ENCODE data around the gene ANTXR1.

ANTXR1 gene

DNA sequence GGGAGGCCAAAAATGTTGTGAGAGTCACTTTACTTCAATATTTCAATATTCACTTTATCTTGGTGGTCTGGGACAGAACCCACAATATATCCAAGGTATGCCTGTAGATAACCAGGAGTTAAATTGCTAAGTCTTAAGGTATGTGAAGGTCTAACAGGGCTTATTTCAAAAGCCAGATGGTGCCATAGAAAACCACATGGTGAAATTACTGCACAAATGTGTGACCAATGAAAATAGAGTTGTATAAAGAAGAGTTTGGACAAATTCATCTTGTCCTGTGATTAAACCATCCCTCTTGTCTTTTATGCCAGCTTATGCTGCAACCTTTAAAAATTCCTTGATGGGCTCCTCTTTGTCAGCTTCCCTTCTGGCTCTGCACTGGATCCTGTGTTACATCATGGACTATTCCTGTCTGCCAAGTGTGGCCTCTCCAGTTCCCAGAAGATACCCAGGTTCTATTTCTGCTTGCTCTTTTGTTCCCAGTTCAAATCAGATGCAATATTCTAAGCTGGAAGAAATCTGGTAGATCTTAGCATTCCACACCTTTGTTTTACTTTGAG, 46.8 kb downstream of the ANTXR1 start:
- Histone ChIP-seq H3K79me2 (ENCODE audit: insufficient read depth, low read depth) (no peaks in the 10 kb centered on the region), H2AFZ (ENCODE audit: low read depth) (no peak overlapping the region), H3K27me3 (ENCODE audit: insufficient read depth, low read depth) (no peaks in the 10 kb centered on the region), H3K27ac (no peak overlapping the region), H3K36me3 (ENCODE audit: insufficient read depth) (no peaks in the 10 kb centered on the region), H3K9ac (no peak overlapping the region), H3K4me3 (IDR thresholded peaks at IDR 0.05; ENCODE audit: insufficient read depth, low read depth, low read length) (no peak overlapping the region), H3K4me2 (no peak overlapping the region), H4K20me1 (ENCODE audit: insufficient read depth) (no peaks in the 10 kb centered on the region), H3K4me1 (ENCODE audit: low read depth, poor library complexity, severe bottlenecking) (peaks cover 15% of the 10 kb centered on the region)
- TF ChIP-seq, protein P1, sequence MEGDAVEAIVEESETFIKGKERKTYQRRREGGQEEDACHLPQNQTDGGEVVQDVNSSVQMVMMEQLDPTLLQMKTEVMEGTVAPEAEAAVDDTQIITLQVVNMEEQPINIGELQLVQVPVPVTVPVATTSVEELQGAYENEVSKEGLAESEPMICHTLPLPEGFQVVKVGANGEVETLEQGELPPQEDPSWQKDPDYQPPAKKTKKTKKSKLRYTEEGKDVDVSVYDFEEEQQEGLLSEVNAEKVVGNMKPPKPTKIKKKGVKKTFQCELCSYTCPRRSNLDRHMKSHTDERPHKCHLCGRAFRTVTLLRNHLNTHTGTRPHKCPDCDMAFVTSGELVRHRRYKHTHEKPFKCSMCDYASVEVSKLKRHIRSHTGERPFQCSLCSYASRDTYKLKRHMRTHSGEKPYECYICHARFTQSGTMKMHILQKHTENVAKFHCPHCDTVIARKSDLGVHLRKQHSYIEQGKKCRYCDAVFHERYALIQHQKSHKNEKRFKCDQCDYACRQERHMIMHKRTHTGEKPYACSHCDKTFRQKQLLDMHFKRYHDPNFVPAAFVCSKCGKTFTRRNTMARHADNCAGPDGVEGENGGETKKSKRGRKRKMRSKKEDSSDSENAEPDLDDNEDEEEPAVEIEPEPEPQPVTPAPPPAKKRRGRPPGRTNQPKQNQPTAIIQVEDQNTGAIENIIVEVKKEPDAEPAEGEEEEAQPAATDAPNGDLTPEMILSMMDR (conservative IDR thresholded peaks at IDR 0.05; ENCODE audit: low read depth, low read length) = no peak

DNA sequence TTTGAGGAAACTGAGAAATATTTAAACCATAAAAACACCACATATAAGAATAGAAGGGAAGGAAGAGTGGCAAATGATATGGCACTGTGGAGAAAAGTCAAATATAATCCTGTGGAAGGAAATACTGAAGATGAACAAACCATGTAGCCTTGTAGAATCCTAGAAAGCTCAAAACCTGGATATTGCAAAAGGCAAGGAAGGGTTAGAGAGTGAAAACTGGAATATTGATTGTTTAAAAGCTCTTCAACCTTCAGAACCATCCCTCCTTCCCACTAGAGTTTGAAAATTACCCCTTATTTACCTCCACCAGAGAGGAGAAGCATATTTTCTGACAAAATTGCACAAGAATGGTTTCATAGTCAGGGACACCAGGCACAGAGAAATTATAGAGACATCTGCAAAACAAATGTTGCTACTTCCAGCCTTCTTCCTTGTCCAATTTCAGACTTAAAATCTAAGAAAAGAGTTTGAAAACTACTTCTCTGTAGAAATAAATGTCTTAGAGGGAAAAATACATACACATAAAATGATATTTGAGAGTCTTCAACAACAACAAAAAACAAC, 48.0 kb downstream of the ANTXR1 start:
- H3K4me2 ChIP-seq = no peak overlapping the region
- H3K9ac ChIP-seq = no peak overlapping the region
- no peak overlapping the region for H3K4me3 ChIP-seq (IDR thresholded peaks at IDR 0.05; ENCODE audit: insufficient read depth, low read depth, low read length)
- no peaks in the 10 kb centered on the region for H3K27me3 ChIP-seq (ENCODE audit: insufficient read depth, low read depth)
- no peak overlapping the region for H3K27ac ChIP-seq
- H3K36me3 ChIP-seq (ENCODE audit: insufficient read depth) = no peaks in the 10 kb centered on the region
- H4K20me1 ChIP-seq (ENCODE audit: insufficient read depth) = no peaks in the 10 kb centered on the region
- H2AFZ ChIP-seq (ENCODE audit: low read depth) = no peak overlapping the region
- TF ChIP-seq, protein P1 (conservative IDR thresholded peaks at IDR 0.05; ENCODE audit: low read depth, low read length) = no peak
- H3K79me2 ChIP-seq (ENCODE audit: insufficient read depth, low read depth) = no peaks in the 10 kb centered on the region
- H3K4me1 ChIP-seq (ENCODE audit: low read depth, poor library complexity, severe bottlenecking) = peaks cover 3% of the 10 kb centered on the region

DNA sequence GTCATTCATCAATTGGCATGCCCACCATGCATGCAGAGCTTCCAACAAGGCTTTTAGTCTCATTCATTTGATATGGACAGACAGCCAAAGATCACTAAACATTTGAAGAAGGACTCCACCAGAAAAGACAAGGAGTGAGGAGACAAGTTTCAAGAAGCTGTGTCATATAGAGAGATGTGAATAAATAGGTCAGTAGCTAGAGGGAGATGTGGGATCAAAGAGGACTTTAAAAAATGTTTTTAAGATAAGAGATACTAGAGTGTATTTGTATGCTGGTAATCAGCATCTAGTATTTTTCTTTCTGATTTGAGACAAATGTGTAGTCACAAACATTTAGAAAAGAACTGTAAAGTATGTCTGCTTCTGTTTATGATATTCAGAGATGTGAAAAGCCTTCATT, 48.5 kb downstream of the ANTXR1 start:
- Histone ChIP-seq H3K9ac (no peak overlapping the region), H3K27me3 (ENCODE audit: insufficient read depth, low read depth) (no peaks in the 10 kb centered on the region), H3K36me3 (ENCODE audit: insufficient read depth) (no peaks in the 10 kb centered on the region), H4K20me1 (ENCODE audit: insufficient read depth) (no peaks in the 10 kb centered on the region), H3K4me3 (IDR thresholded peaks at IDR 0.05; ENCODE audit: insufficient read depth, low read depth, low read length) (no peak overlapping the region), H3K4me1 (ENCODE audit: low read depth, poor library complexity, severe bottlenecking) (no peaks in the 10 kb centered on the region), H3K4me2 (no peak overlapping the region), H3K27ac (no peak overlapping the region), H3K79me2 (ENCODE audit: insufficient read depth, low read depth) (no peaks in the 10 kb centered on the region), H2AFZ (ENCODE audit: low read depth) (no peak overlapping the region)
- TF ChIP-seq, protein P1 (conservative IDR thresholded peaks at IDR 0.05; ENCODE audit: low read depth, low read length) = no peak

DNA sequence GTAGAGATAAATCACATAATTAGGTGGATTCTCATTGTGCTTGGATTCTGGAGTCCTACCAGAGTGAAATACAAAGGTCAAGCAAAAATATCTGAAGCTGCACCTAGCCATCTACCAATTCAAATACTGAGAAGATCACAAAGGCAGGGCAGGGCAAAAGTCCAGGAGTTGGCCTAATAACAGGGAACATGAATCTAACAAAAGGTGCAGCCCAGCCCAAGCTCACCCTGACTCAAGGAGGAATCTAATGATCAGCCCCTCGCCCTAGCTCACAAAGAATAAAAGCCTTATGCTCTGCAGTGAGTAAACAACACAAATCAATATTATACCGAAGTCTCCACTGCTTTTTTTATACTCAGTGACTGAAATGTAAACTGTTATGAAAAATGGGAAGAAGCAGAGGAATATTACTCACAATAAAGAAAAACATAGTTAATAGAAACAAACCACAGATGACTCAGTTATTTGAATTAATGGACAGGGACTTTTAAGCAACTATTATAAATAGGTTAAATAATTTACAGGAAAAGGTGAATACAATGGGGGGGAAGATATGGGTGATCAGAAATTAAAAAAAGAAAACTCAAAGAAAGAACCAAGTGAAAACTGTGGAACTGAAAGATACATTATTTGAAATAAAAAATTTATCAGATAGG, 49.5 kb downstream of the ANTXR1 start:
- Histone ChIP-seq H3K4me1 (ENCODE audit: low read depth, poor library complexity, severe bottlenecking) (no peaks in the 10 kb centered on the region), H3K4me3 (IDR thresholded peaks at IDR 0.05; ENCODE audit: insufficient read depth, low read depth, low read length) (no peak overlapping the region), H3K27me3 (ENCODE audit: insufficient read depth, low read depth) (no peaks in the 10 kb centered on the region), H3K9ac (no peak overlapping the region), H4K20me1 (ENCODE audit: insufficient read depth) (no peaks in the 10 kb centered on the region), H3K36me3 (ENCODE audit: insufficient read depth) (no peaks in the 10 kb centered on the region), H3K27ac (no peak overlapping the region), H3K79me2 (ENCODE audit: insufficient read depth, low read depth) (no peaks in the 10 kb centered on the region), H3K4me2 (no peak overlapping the region), H2AFZ (ENCODE audit: low read depth) (no peak overlapping the region)
- TF ChIP-seq, protein P1 (conservative IDR thresholded peaks at IDR 0.05; ENCODE audit: low read depth, low read length) = no peak

Measured in KMS-11 (cell line).